H1 (cell line): Measurements from ENCODE around the gene SLC1A2. TPM values are rescaled to one million over a fixed set of nuclear protein-coding genes. Genes with fewer than 3 reads are reported as not detected.
A peak's percentile ranks its signal among the peaks of the same experiment; 100 is the strongest.

Experiments
- CTCF ChIA-PET: fragments of 300-600 bp; sonication (Branson Sonifier 250); formaldehyde crosslinking; loops from one replicate; lab custom pipeline; 2021; ENCODE audit not compliant: partially characterized antibody; lab: Charles Lee
- POLR2A ChIA-PET: fragments of 300-600 bp; sonication (Branson Sonifier 250); formaldehyde crosslinking; loops from one replicate; lab custom pipeline; 2021; ENCODE audit warnings: inconsistent platforms; ENCODE audit not compliant: partially characterized antibody; lab: Charles Lee
- DNase-seq, 2 experiments: peaks; one replicate each; pipeline versions ENCODE4 v3.0.0 to v3.0.0-alpha.2; 2010 to 2022; ENCODE audit warnings: low spot score in 2 of 2, low read depth in 1 of 2, mixed read lengths in 1 of 2
- FAIRE-seq: peaks from 2 replicates; lab custom pipeline; 2011; peaks lifted over from hg19 to GRCh38; lab: Jason Lieb, UNC
- H2AFZ ChIP-seq: 2 replicates; pipeline ENCODE4 v1.8.1; 2012; ENCODE audit warnings: low read length, inconsistent platforms
- H2AK5ac ChIP-seq: 2 replicates; pipeline ENCODE4 v1.6.1; 2013; ENCODE audit warnings: low read depth, low read length
- H2BK120ac ChIP-seq: replicated peaks from 2 replicates; pipeline ENCODE3; 2013; ENCODE audit warnings: low read depth, low read length, inconsistent platforms
- H2BK12ac ChIP-seq: 2 replicates; pipeline ENCODE4 v1.6.1; 2013; ENCODE audit warnings: low read depth, low read length
- H2BK15ac ChIP-seq: 2 replicates; pipeline ENCODE4 v1.6.1; 2013; ENCODE audit warnings: low read length
- H2BK20ac ChIP-seq: 2 replicates; pipeline ENCODE4 v1.6.1; 2013; ENCODE audit warnings: low read length
- H2BK5ac ChIP-seq: 2 replicates; pipeline ENCODE4 v1.6.1; 2013; ENCODE audit warnings: low read depth, low read length
- H3K14ac ChIP-seq: 2 replicates; pipeline ENCODE4 v1.6.1; 2013; ENCODE audit warnings: inconsistent platforms; ENCODE audit not compliant: insufficient read length
- H3K18ac ChIP-seq: 2 replicates; pipeline ENCODE4 v1.6.1; 2013; ENCODE audit warnings: low read length; ENCODE audit errors: extremely low read depth
- H3K23ac ChIP-seq: 2 replicates; pipeline ENCODE4 v1.6.1; 2013; ENCODE audit warnings: inconsistent platforms; ENCODE audit not compliant: insufficient read length
- H3K23me2 ChIP-seq: 2 replicates; pipeline ENCODE4 v1.6.1; 2013; ENCODE audit warnings: low read depth, low read length
- H3K27ac ChIP-seq: 2 replicates; pipeline ENCODE4 v1.6.1; 2011; ENCODE audit warnings: low read depth, low read length, inconsistent platforms
- H3K27me3 ChIP-seq, 4 experiments: replicated peaks in 1 of 4; 1 replicate in 1 of 4; 2 replicates in 3 of 4; pipeline versions ENCODE4 v1.6.1 to v1.8.1; 2011 to 2013; ENCODE audit warnings: low read length in 3 of 4, mild to moderate bottlenecking in 3 of 4, inconsistent platforms in 2 of 4, mixed read lengths in 2 of 4, moderate library complexity in 1 of 4; ENCODE audit not compliant: control insufficient read depth in 3 of 4, insufficient read depth in 3 of 4; ENCODE audit errors: extremely low read depth in 1 of 4
- H3K36me3 ChIP-seq, 4 experiments: 2 replicates each; pipeline versions ENCODE4 v1.6.1 to v1.8.1; 2011 to 2013; ENCODE audit warnings: mild to moderate bottlenecking in 4 of 4, low read length in 3 of 4, moderate library complexity in 2 of 4, control low read depth in 1 of 4, inconsistent platforms in 1 of 4; ENCODE audit not compliant: insufficient read depth in 4 of 4, control insufficient read depth in 2 of 4
- H3K4ac ChIP-seq: replicated peaks from 2 replicates; pipeline ENCODE3; 2013; ENCODE audit warnings: low read length, low read depth, mixed read lengths, inconsistent platforms; ENCODE audit not compliant: insufficient read length
- H3K4me1 ChIP-seq, 4 experiments: replicated peaks in 1 of 4; 1 replicate in 1 of 4; 2 replicates in 3 of 4; pipeline versions ENCODE4 v1.6.1 to v1.8.1; 2011 to 2013; ENCODE audit warnings: low read length in 3 of 4, inconsistent platforms in 2 of 4, mixed read lengths in 1 of 4; ENCODE audit not compliant: insufficient read depth in 4 of 4, control insufficient read depth in 3 of 4
- H3K4me2 ChIP-seq, 2 experiments: 2 replicates each; pipeline versions ENCODE4 v1.6.1 to v1.8.1; 2011 to 2013; ENCODE audit warnings: low read depth in 2 of 2, low read length in 2 of 2, control low read depth in 1 of 2, inconsistent platforms in 1 of 2, mild to moderate bottlenecking in 1 of 2; ENCODE audit not compliant: insufficient read depth in 1 of 2
- H3K4me3 ChIP-seq, 4 experiments: fragments of 200-600, 300-600 bp in 1 of 4; sonication (generic), shearing (Covaris generic), sonication (Bioruptor Twin) in 1 of 4; 2 replicates each; pipeline versions ENCODE4 v1.5.1 to v1.8.1; 2011 to 2016; ENCODE audit warnings: low read length in 4 of 4, low read depth in 3 of 4, control low read depth in 2 of 4, inconsistent platforms in 2 of 4, mild to moderate bottlenecking in 2 of 4, mixed read lengths in 1 of 4, moderate library complexity in 1 of 4; ENCODE audit not compliant: insufficient read depth in 2 of 4; ENCODE audit errors: extremely low read depth in 1 of 4
- H3K56ac ChIP-seq: replicated peaks from 2 replicates; pipeline ENCODE3; 2013; ENCODE audit warnings: low read depth, mild to moderate bottlenecking, mixed read lengths, low read length, inconsistent platforms; ENCODE audit not compliant: insufficient read length
- H3K79me1 ChIP-seq: 2 replicates; pipeline ENCODE4 v1.6.1; 2013; ENCODE audit warnings: low read depth, low read length, control low read depth
- H3K79me2 ChIP-seq, 2 experiments: 2 replicates each; pipeline versions ENCODE4 v1.6.1 to v1.8.1; 2012 to 2013; ENCODE audit warnings: low read length in 2 of 2, mild to moderate bottlenecking in 2 of 2, inconsistent platforms in 1 of 2; ENCODE audit not compliant: insufficient read depth in 2 of 2, control insufficient read depth in 1 of 2
- H3K9ac ChIP-seq, 4 experiments: replicated peaks in 1 of 4; 1 replicate in 1 of 4; 2 replicates in 3 of 4; pipeline versions ENCODE4 v1.6.1 to v1.8.1; 2011 to 2013; ENCODE audit warnings: low read depth in 3 of 4, low read length in 3 of 4, control low read depth in 2 of 4, mild to moderate bottlenecking in 2 of 4, moderate library complexity in 2 of 4, inconsistent platforms in 1 of 4; ENCODE audit errors: extremely low read depth in 1 of 4
- H3K9me3 ChIP-seq, 2 experiments: 2 replicates each; pipeline versions ENCODE4 v1.6.1 to v1.8.1; 2012 to 2013; ENCODE audit warnings: mild to moderate bottlenecking in 2 of 2, moderate library complexity in 2 of 2, control low read depth in 1 of 2, inconsistent platforms in 1 of 2, low read depth in 1 of 2, low read length in 1 of 2, mixed read lengths in 1 of 2; ENCODE audit not compliant: insufficient read depth in 2 of 2
- H4K20me1 ChIP-seq, 2 experiments: replicated peaks in 1 of 2; 2 replicates each; pipeline versions ENCODE3 to v1.8.1; 2011 to 2013; ENCODE audit warnings: inconsistent platforms in 2 of 2, low read length in 2 of 2, mild to moderate bottlenecking in 1 of 2; ENCODE audit not compliant: insufficient read depth in 2 of 2, control insufficient read depth in 1 of 2
- H4K5ac ChIP-seq: 2 replicates; pipeline ENCODE4 v1.6.1; 2013; ENCODE audit warnings: low read length, low read depth, mixed read lengths, inconsistent platforms; ENCODE audit not compliant: insufficient read length
- H4K8ac ChIP-seq: 2 replicates; pipeline ENCODE4 v1.8.0; 2013; ENCODE audit warnings: mild to moderate bottlenecking, moderate library complexity, low read length, inconsistent platforms; ENCODE audit not compliant: insufficient read depth; ENCODE audit errors: extremely low read depth
- H4K91ac ChIP-seq: replicated peaks from 2 replicates; pipeline ENCODE3; 2013; ENCODE audit warnings: low read length, mixed read lengths, inconsistent platforms; ENCODE audit not compliant: insufficient read length
- BRCA1 ChIP-seq: IDR thresholded peaks from 2 replicates; pipeline ENCODE4 v1.6.1; 2012; ENCODE audit warnings: low read depth, low read length, improper control_type of control experiment
- HDAC6 ChIP-seq: IDR thresholded peaks from one replicate; pipeline ENCODE4 v1.7.1; 2012; ENCODE audit warnings: low read depth, mild to moderate bottlenecking, inconsistent platforms, low read length, moderate library complexity
- PHF8 ChIP-seq: fragments of 200-600 bp; sonication (generic); conservative IDR thresholded peaks from 2 replicates; pipeline ENCODE4 v1.7.1; 2012; ENCODE audit warnings: low read depth, mild to moderate bottlenecking, inconsistent platforms, low read length, moderate library complexity
- RNF2 ChIP-seq: fragments of 200-900, 300-1000 bp; sonication (generic); IDR thresholded peaks from 2 replicates; pipeline ENCODE4 v1.7.1; 2016; ENCODE audit warnings: borderline replicate concordance, low read depth, mild to moderate bottlenecking, antibody characterized with exemption, low read length; ENCODE audit not compliant: poor library complexity, severe bottlenecking; ENCODE audit errors: missing control alignments
- SAP30 ChIP-seq: fragments of 300-600 bp; sonication (generic); IDR thresholded peaks from 2 replicates; pipeline ENCODE4 v1.7.1; 2012; ENCODE audit warnings: low read length, moderate library complexity, mild to moderate bottlenecking, inconsistent platforms; ENCODE audit not compliant: insufficient read depth, insufficient replicate concordance
- SIX5 ChIP-seq: IDR thresholded peaks from 2 replicates; pipeline ENCODE4 v1.6.1; 2011; ENCODE audit warnings: mild to moderate bottlenecking, low read depth, low read length
- SP1 ChIP-seq: IDR thresholded peaks from 2 replicates; pipeline ENCODE4 v1.6.1; 2011; ENCODE audit warnings: low read depth, low read length
- SP4 ChIP-seq: IDR thresholded peaks from 2 replicates; pipeline ENCODE4 v1.6.1; 2012; ENCODE audit warnings: low read length, inconsistent platforms
- SUZ12 ChIP-seq: fragments of 200-600 bp; sonication (generic); IDR thresholded peaks from 2 replicates; pipeline ENCODE4 v1.6.1; 2012; ENCODE audit warnings: mild to moderate bottlenecking, inconsistent platforms, low read length, moderate library complexity, mixed read lengths
- TAF1 ChIP-seq: IDR thresholded peaks from 2 replicates; pipeline ENCODE4 v1.6.1; 2011; ENCODE audit warnings: mild to moderate bottlenecking, low read depth, low read length
- TAF7 ChIP-seq: optimal IDR thresholded peaks from 2 replicates; pipeline ENCODE3; 2011; ENCODE audit warnings: low read depth, mild to moderate bottlenecking, inconsistent platforms, low read length, moderate library complexity, borderline replicate concordance
- ZNF274 ChIP-seq: IDR thresholded peaks from 2 replicates; pipeline ENCODE4 v1.7.0; 2012; ENCODE audit warnings: low read length, borderline replicate concordance; ENCODE audit errors: extremely low read depth
- WGBS, 2 experiments: shearing (Covaris generic) in 1 of 2; methylation state at CpG; one replicate each; pipeline versions ENCODE4 v1.1.6 to v1.1.7; 2013 to 2015; ENCODE audit warnings: low lambda C conversion rate in 2 of 2, mixed read lengths in 2 of 2, inconsistent platforms in 1 of 2, low coverage in 1 of 2, missing lambda C conversion rate in 1 of 2; ENCODE audit not compliant: insufficient replicate concordance in 2 of 2, insufficient coverage in 1 of 2, insufficient read length in 1 of 2; ENCODE audit errors: extremely low coverage in 1 of 2, missing lambda C conversion rate in 1 of 2; 5-methylcytosine and 5-hydroxymethylcytosine counted together
- polyA plus RNA-seq, 7 experiments: library from polyadenylated mRNA; depleted of rRNA in 3 of 7; stranded (reverse) in 5 of 7; unstranded in 2 of 7; fragments of >200 nt in 5 of 7; fragments of 200-250 nt in 2 of 7; gene quantifications; 1 replicate in 5 of 7; 2 replicates in 1 of 7; 4 replicates in 1 of 7; pipeline versions ENCODE4 v1.2.1 to v1.2.3, GENCODE V29; 2011 to 2013; ENCODE audit warnings: missing spikeins in 2 of 7, mixed read lengths in 2 of 7
- total RNA-seq: library from RNA; stranded (reverse); fragmentation: NEBNext Ultra II Directional; extraction: Animal tissue kit (Norgen Biotek cat#: 25700); gene quantifications from 2 replicates; pipeline ENCODE4 v1.2.1, GENCODE V29; 2021

Gene SLC1A2
- total and polyA plus RNA-seq, 2 of the 8 experiments (the other 6 are each of a cell fraction or from before 2014, with no cell fraction given), result 0.57 to 1.2 TPM

DNA sequence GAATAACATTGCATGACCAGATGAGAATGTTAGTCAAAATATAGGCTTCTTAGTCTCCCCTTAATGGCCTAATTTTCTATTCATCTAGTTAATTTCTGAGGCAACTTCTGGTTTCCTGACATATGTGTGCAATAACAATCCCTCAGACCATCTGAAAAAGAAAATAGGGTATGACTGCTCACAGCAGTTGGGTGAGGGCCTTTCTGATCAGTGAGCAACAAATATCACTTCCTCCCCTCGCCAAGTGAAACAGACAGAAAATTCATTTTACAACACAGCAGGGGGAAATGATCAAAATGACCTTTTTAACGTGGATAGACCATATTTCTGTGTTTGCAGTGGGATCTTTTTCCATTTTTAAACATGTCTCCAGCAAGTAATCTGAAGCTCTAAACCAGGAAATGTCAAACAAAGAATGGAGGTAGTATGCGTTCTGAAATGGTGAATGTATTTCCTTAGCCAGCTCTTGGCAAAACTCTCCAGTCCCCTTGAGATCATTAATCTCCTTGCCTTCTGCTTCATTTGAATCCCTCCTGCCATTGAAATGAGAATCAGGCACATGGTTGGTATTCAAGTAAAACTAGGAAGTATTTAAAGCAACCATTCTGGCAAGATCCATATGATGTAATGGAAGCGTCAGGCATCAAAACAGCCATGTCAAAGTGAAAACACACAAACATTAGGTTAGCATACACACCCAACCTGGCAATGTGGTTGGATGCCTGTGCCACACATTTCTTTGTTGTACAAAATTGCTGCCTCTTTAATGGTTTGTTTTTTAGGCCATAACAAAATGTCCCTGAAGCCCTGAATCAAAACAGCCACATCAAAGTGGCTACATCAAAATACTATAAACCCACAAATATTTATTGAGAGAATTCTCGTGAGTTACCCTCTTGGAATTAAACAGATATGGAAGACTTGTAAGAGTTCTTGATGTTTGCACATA lies 100.1 kb downstream of the SLC1A2 start:
- Histone ChIP-seq H3K23ac (no peak overlapping the region), H3K4me2 (no peak overlapping the region), H3K27ac (no peak overlapping the region), H3K4me3 (no peak overlapping the region), H3K27me3 (no peaks in the 10 kb centered on the region; a peak in 1 of 7 replicates), H3K36me3 (no peaks in the 10 kb centered on the region), H3K18ac (no peak overlapping the region), H2BK12ac (no peak overlapping the region), H3K56ac (no peak overlapping the region), H3K23me2 (no peaks in the 10 kb centered on the region; the same call in 1 of the 2 replicates), H4K91ac (no peak overlapping the region), H2AFZ (0 out of 2 replicates have a peak overlapping the region, but pooled peaks have one; percentile 14), H2BK15ac (no peak overlapping the region), H4K20me1 (no peaks in the 10 kb centered on the region), H4K5ac (no peak overlapping the region), H3K79me2 (no peaks in the 10 kb centered on the region), H3K9me3 (no peaks in the 10 kb centered on the region), H3K4ac (no peak overlapping the region), H3K9ac (no peak overlapping the region), H2BK5ac (no peak overlapping the region), H2BK20ac (no peak overlapping the region), H3K79me1 (no peaks in the 10 kb centered on the region), H2BK120ac (no peak overlapping the region), H3K14ac (no peak overlapping the region), H2AK5ac (no peak overlapping the region), H3K4me1 (peaks cover 0 to 5% (median 0%) of the 10 kb centered on the region in 4 experiments; a peak in 1 of 7 replicates), H4K8ac (no peak overlapping the region)
- DNase-seq (no peak), FAIRE-seq (no peak)
- 77% methylated on average over 5 of the region's 5 CpGs; no CpG with 5 or more reads in 1 of the 2 experiments for WGBS, 2 experiments
- CTCF ChIA-PET, result interaction anchor here (0.8 to 1.6 kb wide), 4 partner anchors 10 to 14 kb away, joined by 3 to 5 read pairs (median 4); no protein-coding TSS in a partner anchor
- POLR2A ChIA-PET, result no interaction called here
- TF ChIP-seq SIX5 (no peak), RNF2 (no peak), BRCA1 (no peak), HDAC6 (no peak), SAP30 (no peak), SP1 (no peak), PHF8 (no peak), TAF7 (no peak), TAF1 (no peak), SP4 (no peak), SUZ12 (no peak), ZNF274 (no peak)
